Activated CD8-positive, alpha-beta memory T cell treated with anti-CD3 and anti-CD28 coated beads for 24 hours (primary cell): ENCODE results near the gene LHX4.

ENCODE experiments used
- DNase-seq: peaks from one replicate; pipeline ENCODE4 v3.0.0-alpha.2; 2020

The LHX4 gene

GRCh38 chr1:180228648-180229482 is 1.2 kb upstream of the LHX4 start:
- DNase-seq: peak; percentile 58

GRCh38 chr1:180230416-180230790 is 339 bp downstream of the LHX4 start:
- peak; percentile 74 for DNase-seq

- DNase-seq: peak; percentile 67
Observed at GRCh38 chr1:180230791-180231505, 884 bp downstream of the LHX4 start.

- peak; percentile 64 for DNase-seq
Observed at GRCh38 chr1:180231506-180231921, 1.4 kb downstream of the LHX4 start.

- peak; percentile 60 for DNase-seq
Observed at GRCh38 chr1:180231936-180232335, 1.9 kb downstream of the LHX4 start.

- DNase-seq: peak; percentile 60
Observed at GRCh38 chr1:180232521-180233043, 2.5 kb downstream of the LHX4 start.

- no peak for DNase-seq
Observed at GRCh38 chr1:180233191-180234011, 3.3 kb downstream of the LHX4 start.

- no peak for DNase-seq
Observed at GRCh38 chr1:180234369-180235076, 4.5 kb downstream of the LHX4 start.

GRCh38 chr1:180235077-180235501 is 5.0 kb downstream of the LHX4 start:
- peak; percentile 61 for DNase-seq

GRCh38 chr1:180235502-180236239 is 5.6 kb downstream of the LHX4 start:
- DNase-seq: no peak

- no peak for DNase-seq
Observed at GRCh38 chr1:180236698-180237509, 6.8 kb downstream of the LHX4 start.

- DNase-seq: no peak
Observed at GRCh38 chr1:180237869-180238476, 7.9 kb downstream of the LHX4 start.

- DNase-seq: no peak
Observed at GRCh38 chr1:180238675-180239074, 8.6 kb downstream of the LHX4 start.

- DNase-seq: no peak
Observed at GRCh38 chr1:180239145-180240096, 9.4 kb downstream of the LHX4 start.

GRCh38 chr1:180241716-180242544 is 11.9 kb downstream of the LHX4 start:
- no peak for DNase-seq

- no peak for DNase-seq
Observed at GRCh38 chr1:180243517-180244221, 13.6 kb downstream of the LHX4 start.

GRCh38 chr1:180244840-180245239 is 14.8 kb downstream of the LHX4 start:
- DNase-seq: no peak
